ENCODE measurements around the gene FRMD6. TPM values are rescaled to one million over a fixed set of nuclear protein-coding genes. Genes with fewer than 3 reads are reported as not detected.

FRMD6 gene
- total RNA-seq, 1 experiment from 2014 or later = 40.7 TPM

- in situ Hi-C loops (cut with HindIII; ENCODE audit: low pct_unique_long_range_greater_than_20kb, low sequenced_read_pairs) (no loop called here), intact Hi-C loops (cut with micrococcal nuclease; ENCODE audit: unreplicated experiment) (no loop called here)
- ChIA-PET CTCF (no interaction called here), POLR2A (no interaction called here)
- no peak for DNase-seq (ENCODE audit: low read depth, low spot score)
- no peak for TF ChIP-seq REST (IDR thresholded peaks at IDR 0.05; ENCODE audit: insufficient read depth in 1 of 2, low read depth in 2 of 2, low read length in 1 of 2)
- TF ChIP-seq SIN3A (IDR thresholded peaks at IDR 0.05; ENCODE audit: borderline replicate concordance, insufficient read depth, low read depth, low read length) = no peak
- no peak for TF ChIP-seq POLR2AphosphoS5 (IDR thresholded peaks at IDR 0.05; ENCODE audit: low read depth, low read length)
- no peak for TF ChIP-seq CTCF (IDR thresholded peaks at IDR 0.05)
- no peak for TF ChIP-seq TCF7L2 (IDR thresholded peaks at IDR 0.05; ENCODE audit: low read depth, low read length)
- Histone ChIP-seq H3K27ac (ENCODE audit: low read length) (no peak overlapping the region), H3K4me3 (ENCODE audit: low read depth in 2 of 2, low read length in 2 of 2) (no peak overlapping the region), H3K36me3 (ENCODE audit: control insufficient read depth, insufficient read depth, low read length) (no peaks in the 10 kb centered on the region; the same call in 1 of the 2 replicates), H3K4me1 (ENCODE audit: control insufficient read depth, insufficient read depth, low read length) (no peaks in the 10 kb centered on the region), H3K27me3 (ENCODE audit: control insufficient read depth, insufficient read depth, low read length) (no peaks in the 10 kb centered on the region), H3K9me3 (ENCODE audit: control insufficient read depth, insufficient read depth, low read depth, low read length) (no peaks in the 10 kb centered on the region)
- 0 out of 2 replicates have a peak, but pooled peaks have one; percentile 42 for ATAC-seq
- no TSS peak for BruUV-seq (replicated peaks)
Measured at GRCh38 chr14:51660741-51661140, 9.0 kb downstream of the FRMD6 start.

GRCh38 chr14:51661504-51661903 is 9.8 kb downstream of the FRMD6 start:
- no peak for ATAC-seq
- intact Hi-C loops (cut with micrococcal nuclease; ENCODE audit: unreplicated experiment) (no loop called here), in situ Hi-C loops (cut with HindIII; ENCODE audit: low pct_unique_long_range_greater_than_20kb, low sequenced_read_pairs) (no loop called here)
- H3K27ac ChIP-seq (ENCODE audit: low read length) = no peak overlapping the region
- no peaks in the 10 kb centered on the region for H3K9me3 ChIP-seq (ENCODE audit: control insufficient read depth, insufficient read depth, low read depth, low read length)
- no peak for DNase-seq (ENCODE audit: low read depth, low spot score)
- H3K27me3 ChIP-seq (ENCODE audit: control insufficient read depth, insufficient read depth, low read length) = no peaks in the 10 kb centered on the region
- H3K36me3 ChIP-seq (ENCODE audit: control insufficient read depth, insufficient read depth, low read length) = no peaks in the 10 kb centered on the region; the same call in 1 of the 2 replicates
- peaks cover 2% of the 10 kb centered on the region; the same call in 1 of the 2 replicates for H3K4me1 ChIP-seq (ENCODE audit: control insufficient read depth, insufficient read depth, low read length)
- TF ChIP-seq TCF7L2 (IDR thresholded peaks at IDR 0.05; ENCODE audit: low read depth, low read length) (no peak), SIN3A (IDR thresholded peaks at IDR 0.05; ENCODE audit: borderline replicate concordance, insufficient read depth, low read depth, low read length) (no peak), POLR2AphosphoS5 (IDR thresholded peaks at IDR 0.05; ENCODE audit: low read depth, low read length) (no peak), CTCF (IDR thresholded peaks at IDR 0.05) (no peak), REST (IDR thresholded peaks at IDR 0.05; ENCODE audit: insufficient read depth in 1 of 2, low read depth in 2 of 2, low read length in 1 of 2) (no peak)
- H3K4me3 ChIP-seq (ENCODE audit: low read depth in 2 of 2, low read length in 2 of 2) = no peak overlapping the region
- POLR2A ChIA-PET = no interaction called here
- no TSS peak for BruUV-seq (replicated peaks)
- CTCF ChIA-PET = no interaction called here

Measured in Panc1 (cell line).